Neuronal stem cell (in vitro differentiated cells): Measurements from ENCODE around the gene SRXN1.

Experiments
- DNase-seq: peaks from one replicate; pipeline ENCODE4 v3.0.0-alpha.2; 2013; ENCODE audit warnings: low spot score
- H2AFZ ChIP-seq: one replicate; pipeline ENCODE4 v1.6.1; 2013; ENCODE audit warnings: mild to moderate bottlenecking, low read length, inconsistent platforms
- H2AK5ac ChIP-seq: 2 replicates; pipeline ENCODE4 v1.6.1; 2013; ENCODE audit warnings: low read depth, mild to moderate bottlenecking, inconsistent platforms, low read length, moderate library complexity, mixed read lengths
- H2BK120ac ChIP-seq: 2 replicates; pipeline ENCODE4 v1.6.1; 2013; ENCODE audit warnings: low read depth, mild to moderate bottlenecking, inconsistent platforms, low read length, moderate library complexity, mixed read lengths
- H2BK12ac ChIP-seq: one replicate; pipeline ENCODE4 v1.6.1; 2013; ENCODE audit warnings: low read length, inconsistent platforms
- H2BK15ac ChIP-seq: 2 replicates; pipeline ENCODE4 v1.6.1; 2013; ENCODE audit warnings: mild to moderate bottlenecking, low read length, inconsistent platforms, mixed read lengths
- H2BK5ac ChIP-seq: one replicate; pipeline ENCODE4 v1.6.1; 2013; ENCODE audit warnings: inconsistent platforms, mild to moderate bottlenecking, low read length, moderate library complexity
- H3K14ac ChIP-seq: one replicate; pipeline ENCODE4 v1.6.1; 2013; ENCODE audit warnings: low read length, inconsistent platforms
- H3K18ac ChIP-seq: 2 replicates; pipeline ENCODE4 v1.6.1; 2013; ENCODE audit warnings: low read length, inconsistent platforms
- H3K23ac ChIP-seq: 2 replicates; pipeline ENCODE4 v1.6.1; 2013; ENCODE audit warnings: low read depth, mild to moderate bottlenecking, mixed read lengths, low read length, inconsistent platforms; ENCODE audit not compliant: poor library complexity
- H3K27ac ChIP-seq: replicated peaks from 3 replicates; pipeline ENCODE4 v1.5.1; 2013; ENCODE audit warnings: low read length, inconsistent platforms
- H3K27me3 ChIP-seq, 3 experiments: 2 replicates each; pipeline ENCODE4 v1.6.1; 2013; ENCODE audit warnings: low read length in 3 of 3, mild to moderate bottlenecking in 2 of 3, inconsistent platforms in 1 of 3, low read depth in 1 of 3, mixed read lengths in 1 of 3, moderate library complexity in 1 of 3; ENCODE audit not compliant: control insufficient read depth in 3 of 3, insufficient read depth in 3 of 3
- H3K36me3 ChIP-seq, 2 donors: replicated peaks in 1 of 2; 2 replicates each; pipeline ENCODE4 v1.6.1; 2013; ENCODE audit warnings: low read length in 2 of 2; ENCODE audit not compliant: control insufficient read depth in 2 of 2, insufficient read depth in 2 of 2
- H3K4ac ChIP-seq: 2 replicates; pipeline ENCODE4 v1.6.1; 2013; ENCODE audit warnings: inconsistent platforms, mild to moderate bottlenecking, low read length, moderate library complexity
- H3K4me1 ChIP-seq, 2 donors: 1 replicate in 1 of 2; 2 replicates in 1 of 2; pipeline ENCODE4 v1.6.1; 2013; ENCODE audit warnings: low read length in 2 of 2, low read depth in 1 of 2; ENCODE audit not compliant: control insufficient read depth in 2 of 2, insufficient read depth in 1 of 2
- H3K4me2 ChIP-seq: one replicate; pipeline ENCODE4 v1.6.1; 2013; ENCODE audit warnings: mild to moderate bottlenecking, low read length, inconsistent platforms; ENCODE audit not compliant: insufficient read depth, poor library complexity, severe bottlenecking
- H3K4me3 ChIP-seq, 2 donors: 2 replicates each; pipeline ENCODE4 v1.5.1; 2013; ENCODE audit warnings: low read length in 2 of 2, mild to moderate bottlenecking in 2 of 2, inconsistent platforms in 1 of 2, moderate library complexity in 1 of 2
- H3K79me1 ChIP-seq: one replicate; pipeline ENCODE4 v1.6.1; 2013; ENCODE audit warnings: low read depth, mild to moderate bottlenecking, inconsistent platforms, low read length, moderate library complexity
- H3K9ac ChIP-seq: one replicate; pipeline ENCODE4 v1.6.1; 2013; ENCODE audit warnings: mild to moderate bottlenecking, low read depth, low read length, inconsistent platforms; ENCODE audit not compliant: poor library complexity
- H3K9me3 ChIP-seq, 2 donors: replicated peaks in 1 of 2; 2 replicates each; pipeline versions ENCODE3 to v1.6.1; 2013; ENCODE audit warnings: low read length in 2 of 2, mild to moderate bottlenecking in 2 of 2, inconsistent platforms in 1 of 2, low read depth in 1 of 2, mixed read lengths in 1 of 2, moderate library complexity in 1 of 2; ENCODE audit not compliant: control insufficient read depth in 2 of 2, insufficient read depth in 1 of 2
- H4K8ac ChIP-seq: one replicate; pipeline ENCODE4 v1.6.1; 2013; ENCODE audit warnings: low read depth, mild to moderate bottlenecking, inconsistent platforms, low read length, moderate library complexity
- H4K91ac ChIP-seq: one replicate; pipeline ENCODE4 v1.6.1; 2013; ENCODE audit warnings: low read length, low read depth, mild to moderate bottlenecking, inconsistent platforms; ENCODE audit not compliant: poor library complexity
- WGBS, 2 donors: extraction: QIAGEN DNeasy Blood & Tissue Kit; methylation state at CpG; one replicate each; pipeline ENCODE4 v1.1.7; 2013; ENCODE audit warnings: missing lambda C conversion rate in 2 of 2, mixed read lengths in 1 of 2; ENCODE audit not compliant: insufficient read length in 2 of 2, insufficient replicate concordance in 1 of 2; ENCODE audit errors: extremely low coverage in 2 of 2; 5-methylcytosine and 5-hydroxymethylcytosine counted together

Gene SRXN1

DNA sequence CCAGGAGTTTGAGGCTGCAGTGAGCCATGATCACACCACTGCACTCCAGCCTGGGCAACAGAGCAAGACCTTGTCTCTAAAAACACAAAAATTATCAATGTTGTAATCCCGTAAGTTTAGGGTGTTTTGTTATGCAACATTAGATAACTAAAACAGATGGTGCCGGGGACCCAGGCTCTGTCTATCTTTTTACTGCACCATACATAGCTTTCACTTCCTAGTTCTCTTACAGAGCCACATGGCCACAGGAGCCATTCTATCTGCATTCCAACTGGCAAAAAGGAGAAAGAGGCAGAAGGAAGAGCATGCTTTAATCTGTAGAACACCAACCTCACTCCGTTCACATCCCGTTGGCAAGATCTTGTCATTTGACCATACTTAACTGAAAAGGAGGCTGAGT is 37.5 kb downstream of the SRXN1 start:
- Histone ChIP-seq H3K27ac (no peak overlapping the region), H2BK5ac (no peak overlapping the region), H3K27me3 (peaks cover 0 to 51% (median 13%) of the 10 kb centered on the region in 3 experiments), H3K36me3 (no peaks in the 10 kb centered on the region), H3K18ac (no peak overlapping the region), H2AK5ac (no peak overlapping the region), H3K14ac (no peak overlapping the region), H4K8ac (no peak overlapping the region), H3K4me1 (peaks cover 0 to 2% of the 10 kb centered on the region in 2 donors), H3K4ac (no peak overlapping the region), H2BK120ac (no peak overlapping the region), H2AFZ (no peak overlapping the region), H4K91ac (no peak overlapping the region), H3K9ac (no peak overlapping the region), H3K9me3 (peaks cover 3 to 7% of the 10 kb centered on the region in 2 donors), H3K4me2 (no peak overlapping the region), H3K4me3 (no peak overlapping the region), H2BK12ac (no peak overlapping the region), H3K79me1 (no peaks in the 10 kb centered on the region), H2BK15ac (no peak overlapping the region), H3K23ac (no peak overlapping the region)
- no peak for DNase-seq
- no CpG with 5 or more reads among the region's 4 CpGs for WGBS, 2 donors

DNA sequence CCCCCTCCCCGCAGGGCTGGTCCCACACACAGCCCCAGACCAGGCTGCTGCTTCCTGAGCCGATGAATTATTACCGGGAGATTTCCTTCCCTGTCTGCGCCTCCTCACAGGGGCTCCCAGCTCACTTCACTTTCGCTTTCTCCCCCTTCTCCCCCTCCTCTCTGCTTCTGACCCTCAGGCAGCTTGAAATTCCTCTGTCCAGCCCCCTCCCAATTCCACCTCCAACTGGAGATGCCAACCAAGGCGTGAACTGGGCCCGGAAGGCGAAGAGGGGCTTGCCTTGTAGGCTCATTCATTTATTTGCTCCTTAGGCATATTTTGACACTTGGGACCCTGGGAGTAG is 41.2 kb downstream of the SRXN1 start:
- Histone ChIP-seq H4K91ac (no peak overlapping the region), H3K27ac (no peak overlapping the region), H2AK5ac (no peak overlapping the region), H3K9ac (no peak overlapping the region), H3K27me3 (peaks cover 4 to 80% (median 30%) of the 10 kb centered on the region in 3 experiments), H3K36me3 (no peaks in the 10 kb centered on the region), H3K14ac (no peak overlapping the region), H2AFZ (peak overlapping the region; percentile 53), H3K4ac (no peak overlapping the region), H3K18ac (no peak overlapping the region), H2BK5ac (no peak overlapping the region), H2BK15ac (no peak overlapping the region), H3K4me3 (no peak overlapping the region), H2BK120ac (no peak overlapping the region), H3K23ac (no peak overlapping the region), H2BK12ac (no peak overlapping the region), H3K4me1 (peaks cover 0 to 2% of the 10 kb centered on the region in 2 donors), H4K8ac (no peak overlapping the region), H3K9me3 (no peaks in the 10 kb centered on the region), H3K79me1 (no peaks in the 10 kb centered on the region), H3K4me2 (no peak overlapping the region)
- WGBS, 2 donors: no CpG with 5 or more reads among the region's 8 CpGs
- no peak for DNase-seq

DNA sequence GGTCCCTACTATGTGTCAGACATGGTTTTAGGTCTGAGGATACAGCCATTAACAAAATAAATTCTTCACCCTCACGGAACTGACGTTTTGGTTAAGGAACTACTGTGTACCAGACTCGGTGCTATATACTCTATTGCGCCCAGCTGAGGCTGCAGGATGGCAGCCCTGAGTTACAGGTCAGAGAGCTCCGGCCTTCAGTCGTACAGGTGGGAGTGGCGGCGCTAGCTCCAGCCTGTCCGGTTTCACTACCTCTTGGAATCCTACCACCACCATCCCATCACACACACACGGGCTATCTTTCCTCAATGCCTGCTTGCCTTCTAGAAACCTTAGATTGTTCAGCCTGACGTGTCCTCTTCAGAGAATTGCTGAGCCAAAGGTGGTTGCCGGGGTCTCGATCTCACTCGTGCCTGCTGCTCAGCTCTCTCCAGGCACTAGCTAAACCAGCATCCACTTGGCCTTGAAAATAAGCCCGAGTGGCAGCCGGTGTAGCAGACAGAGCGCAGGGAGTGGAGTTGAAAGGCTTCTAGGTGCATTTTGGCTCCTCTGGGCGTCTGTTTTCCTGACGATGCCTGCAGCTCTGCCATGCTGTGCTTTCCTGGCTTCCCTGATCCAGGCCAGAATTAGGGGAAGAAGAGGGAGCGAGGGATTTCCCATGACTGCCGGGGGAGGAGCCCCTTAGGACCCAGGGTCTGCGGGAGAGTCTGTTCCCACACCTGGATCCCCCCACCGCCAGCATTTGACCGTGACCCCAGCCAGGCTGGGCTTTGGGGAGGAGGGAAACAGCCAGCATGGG is 41.8 kb downstream of the SRXN1 start:
- Histone ChIP-seq H3K18ac (no peak overlapping the region), H3K4me1 (peaks cover 0 to 2% of the 10 kb centered on the region in 2 donors), H2BK12ac (no peak overlapping the region), H3K27ac (no peak overlapping the region), H3K4me3 (no peak overlapping the region), H3K9me3 (no peaks in the 10 kb centered on the region), H3K14ac (no peak overlapping the region), H3K4ac (no peak overlapping the region), H2BK120ac (no peak overlapping the region), H4K8ac (no peak overlapping the region), H4K91ac (no peak overlapping the region), H3K27me3 (peaks cover 4 to 84% (median 30%) of the 10 kb centered on the region in 3 experiments), H3K23ac (no peak overlapping the region), H3K36me3 (no peaks in the 10 kb centered on the region), H2BK5ac (no peak overlapping the region), H3K4me2 (no peak overlapping the region), H2BK15ac (no peak overlapping the region), H2AK5ac (no peak overlapping the region), H2AFZ (peak overlapping the region; percentile 53), H3K79me1 (no peaks in the 10 kb centered on the region), H3K9ac (no peak overlapping the region)
- no CpG with 5 or more reads among the region's 24 CpGs for WGBS, 2 donors
- no peak for DNase-seq

DNA sequence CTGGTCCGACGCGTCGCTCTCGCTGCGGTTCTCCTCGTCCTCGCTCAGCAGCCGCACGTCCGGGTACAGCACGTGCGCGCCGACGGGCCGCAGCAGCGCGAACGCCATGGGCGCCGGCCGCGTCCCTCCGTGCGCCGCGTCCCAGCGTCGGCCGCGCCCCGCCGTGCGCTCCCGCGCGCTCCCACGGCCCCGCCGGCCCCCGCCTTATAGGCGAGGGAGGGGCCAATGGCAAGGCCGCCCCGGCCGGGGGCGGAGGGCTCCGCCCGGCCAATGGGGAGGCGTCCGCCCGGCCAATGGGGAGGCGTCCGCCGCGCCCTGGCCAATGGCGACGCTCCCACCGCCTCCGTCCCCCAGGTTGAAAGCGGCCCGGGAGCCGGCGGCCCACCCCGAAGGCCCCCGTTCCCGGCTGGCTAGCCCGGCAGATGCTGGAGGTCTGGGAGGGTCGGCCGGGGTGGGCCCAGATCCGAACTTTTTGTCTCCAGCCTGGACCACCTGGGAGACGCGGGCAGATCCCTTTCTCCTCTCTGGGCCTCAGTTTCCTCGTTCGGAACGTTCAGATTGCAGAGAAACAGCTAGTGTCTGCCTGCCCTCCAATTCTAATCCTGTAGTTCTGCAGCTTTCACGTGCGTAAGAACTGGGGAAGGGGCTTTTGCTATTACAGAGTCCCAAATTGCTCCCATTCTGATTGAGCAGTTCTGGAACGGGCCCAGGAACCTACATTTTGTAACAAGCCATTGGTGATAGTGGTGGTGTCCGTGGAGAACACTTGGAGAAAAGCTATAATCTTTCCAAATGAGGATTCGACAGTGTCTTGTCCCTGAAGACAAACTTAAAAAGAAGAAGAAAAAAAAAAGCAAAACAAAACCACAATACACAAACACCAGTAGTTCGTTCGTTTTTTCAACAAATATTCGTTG is 42.6 kb downstream of the SRXN1 start, which contains the start of gene TCF15:
Gene TCF15, minus strand, starts transcription at position 180 of the 917 bp plus-strand sequence. Its CDS starts 72 bp downstream, at position 108.
- WGBS, 2 donors: no CpG with 5 or more reads among the region's 84 CpGs
- Histone ChIP-seq H3K9me3 (no peaks in the 10 kb centered on the region), H3K4ac (no peak within 1 kb of the TSS), H2AK5ac (no peak within 1 kb of the TSS), H2BK5ac (no peak within 1 kb of the TSS), H3K27me3 (peaks cover 4 to 88% (median 30%) of the 10 kb centered on the region in 3 experiments), H3K4me3 (peak within 1 kb of the TSS in 1 of 2 donors; percentile 87), H2BK120ac (no peak within 1 kb of the TSS), H2AFZ (peak within 1 kb of the TSS; percentile 28), H3K27ac (no peak within 1 kb of the TSS), H3K4me2 (peak within 1 kb of the TSS; percentile 68), H2BK15ac (peak within 1 kb of the TSS; percentile 24), H3K4me1 (peaks cover 0 to 3% of the 10 kb centered on the region in 2 donors), H3K36me3 (no peaks in the 10 kb centered on the region), H3K14ac (peak within 1 kb of the TSS; percentile 96), H3K18ac (peak within 1 kb of the TSS; percentile 60), H3K79me1 (no peaks in the 10 kb centered on the region), H3K9ac (peak within 1 kb of the TSS; percentile 86), H2BK12ac (no peak within 1 kb of the TSS), H4K91ac (no peak within 1 kb of the TSS), H3K23ac (peak within 1 kb of the TSS; percentile 48), H4K8ac (no peak within 1 kb of the TSS)
- peak; percentile 70 for DNase-seq
